ENCODE results near the gene CHRDL1.
"Not testable (repeated sequence)": the region's sequence is repeated elsewhere in the genome, so short reads cannot be mapped to it uniquely, and the experiment has no call there.

CHRDL1 gene

DNA sequence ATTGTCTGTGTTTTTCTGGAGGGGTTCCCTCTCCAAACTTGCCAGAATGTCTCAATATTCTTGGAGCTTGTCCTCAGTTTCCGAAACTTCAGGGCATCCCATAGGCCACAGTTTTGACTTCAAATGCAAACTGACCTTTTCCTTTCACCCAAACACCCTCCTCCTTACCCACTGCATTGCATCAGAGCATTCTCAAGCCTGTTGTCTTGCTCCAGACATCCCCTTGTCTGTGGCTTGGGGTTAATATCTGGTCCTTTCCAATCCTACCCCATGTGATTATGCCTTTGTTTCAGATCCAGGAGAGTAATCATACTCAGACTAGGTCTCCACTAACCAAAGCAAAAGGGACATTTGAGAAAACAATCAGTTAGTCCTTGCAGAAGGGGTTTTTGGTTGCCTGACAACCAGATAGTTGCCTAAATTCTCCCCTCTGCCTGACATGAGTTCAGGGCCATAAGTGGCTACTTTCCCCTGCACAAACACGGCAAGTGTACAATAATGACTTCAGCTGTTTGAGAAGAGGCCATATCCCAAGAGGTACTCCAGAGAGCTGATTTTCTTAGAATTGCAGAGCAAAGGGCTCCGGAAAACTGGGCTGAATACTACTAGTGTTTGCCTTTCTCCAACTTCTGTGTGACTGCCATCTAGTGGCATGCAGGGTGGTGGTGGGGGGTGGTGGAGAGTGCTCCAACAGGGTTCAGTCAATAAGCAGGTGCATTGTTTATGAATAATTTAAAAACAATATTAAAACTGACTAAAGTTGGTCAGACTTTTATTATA is 130.2 kb downstream of the CHRDL1 start:
- no peak for DNase-seq (ENCODE audit: low read depth)

DNA sequence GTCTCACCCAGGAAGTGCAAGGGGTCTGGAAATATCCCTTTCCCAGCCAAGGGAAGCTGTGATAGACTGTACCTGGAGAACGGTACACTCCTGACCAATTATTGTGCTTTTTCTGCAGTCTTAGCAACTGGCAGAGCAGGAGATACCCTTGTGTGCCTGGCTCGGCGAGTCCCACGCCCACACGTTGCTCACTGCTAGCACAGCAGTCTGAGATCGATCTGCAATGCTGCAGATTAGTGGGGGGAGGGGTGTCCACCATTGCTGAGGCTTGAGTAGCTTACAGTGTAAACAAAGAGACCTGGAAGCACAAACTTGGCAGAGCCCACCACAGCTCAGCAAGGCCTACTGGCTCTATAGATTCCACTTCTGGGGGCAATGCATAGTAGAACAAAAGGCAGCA is 138.5 kb downstream of the CHRDL1 start:
- no peak for DNase-seq (ENCODE audit: low read depth)

DNA sequence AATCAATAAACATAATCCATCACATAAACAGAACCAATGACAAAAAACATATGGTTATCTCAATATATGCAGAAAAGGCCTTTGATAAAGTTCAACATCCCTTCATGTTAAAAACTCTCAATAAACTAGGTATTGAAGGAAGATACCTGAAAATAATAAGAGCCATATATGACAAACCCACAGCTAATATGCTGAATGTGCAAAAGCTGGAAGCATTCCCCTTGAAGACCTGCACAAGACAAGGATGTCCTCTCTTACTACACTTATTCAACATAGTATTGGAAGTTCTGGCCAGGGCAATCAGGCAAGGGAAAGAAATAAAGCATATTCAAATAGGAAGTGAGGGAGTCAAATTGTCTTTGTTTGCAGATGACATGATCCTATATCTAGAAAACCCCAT is 141.3 kb downstream of the CHRDL1 start:
- not testable (repeated sequence) for DNase-seq (ENCODE audit: low read depth)

DNA sequence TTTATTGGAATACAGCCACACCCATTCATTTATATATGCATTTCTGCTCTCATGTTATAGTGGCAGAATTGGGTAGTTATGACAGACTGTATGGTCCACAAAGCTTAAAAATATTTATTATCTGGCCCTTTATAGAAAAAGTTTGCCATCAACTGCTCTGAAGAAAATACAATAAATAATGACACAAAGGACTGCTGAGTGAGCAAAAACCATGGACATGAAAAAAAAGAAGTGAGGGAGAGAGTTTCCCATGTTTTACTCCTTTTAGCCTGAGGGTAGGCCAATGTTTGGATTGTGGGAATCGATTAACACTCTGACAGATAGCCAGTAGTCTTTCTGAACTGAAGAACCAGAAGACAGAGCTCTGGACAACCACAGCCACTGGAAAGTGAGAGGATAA is 149.2 kb downstream of the CHRDL1 start:
- no peak for DNase-seq (ENCODE audit: low read depth)
